ENCODE results near the gene TRIM33.

The TRIM33 gene

GRCh38 chr1:114540272-114540671, 29.3 kb upstream of the TRIM33 start:
- no peak overlapping the region for H3K4me3 Mint-ChIP-seq
- H3K27ac Mint-ChIP-seq: no peak overlapping the region
- H3K9me3 Mint-ChIP-seq: peaks cover 4% of the 10 kb centered on the region
- no peaks in the 10 kb centered on the region for H3K36me3 Mint-ChIP-seq (ENCODE audit: low read depth)
- no peaks in the 10 kb centered on the region for H3K4me1 Mint-ChIP-seq
- H3K27me3 Mint-ChIP-seq (ENCODE audit: low read depth, poor library complexity): peaks cover 3% of the 10 kb centered on the region
- DNase-seq: no peak
- no peak for TF ChIP-seq CTCF (IDR thresholded peaks at IDR 0.05)

- TF ChIP-seq CTCF (IDR thresholded peaks at IDR 0.05): no peak
- H3K27ac Mint-ChIP-seq: no peak overlapping the region
- no peak for DNase-seq
- no peaks in the 10 kb centered on the region for H3K36me3 Mint-ChIP-seq (ENCODE audit: low read depth)
- H3K27me3 Mint-ChIP-seq (ENCODE audit: low read depth, poor library complexity): peaks cover 3% of the 10 kb centered on the region
- H3K9me3 Mint-ChIP-seq: peaks cover 4% of the 10 kb centered on the region
- no peaks in the 10 kb centered on the region for H3K4me1 Mint-ChIP-seq
- no peak overlapping the region for H3K4me3 Mint-ChIP-seq
Observed at GRCh38 chr1:114536043-114536442, 25.0 kb upstream of the TRIM33 start.

- Mint-ChIP-seq H3K4me1 (no peaks in the 10 kb centered on the region), H3K9me3 (peaks cover 4% of the 10 kb centered on the region), H3K36me3 (ENCODE audit: low read depth) (no peaks in the 10 kb centered on the region), H3K4me3 (no peak overlapping the region), H3K27me3 (ENCODE audit: low read depth, poor library complexity) (peaks cover 9% of the 10 kb centered on the region), H3K27ac (no peak overlapping the region)
- no peak for DNase-seq
- TF ChIP-seq CTCF (IDR thresholded peaks at IDR 0.05): no peak
Observed at GRCh38 chr1:114535401-114535800, 24.4 kb upstream of the TRIM33 start.

GRCh38 chr1:114531094-114531493, 20.1 kb upstream of the TRIM33 start:
- peaks cover 6% of the 10 kb centered on the region for H3K27me3 Mint-ChIP-seq (ENCODE audit: low read depth, poor library complexity)
- DNase-seq: no peak
- no peaks in the 10 kb centered on the region for H3K36me3 Mint-ChIP-seq (ENCODE audit: low read depth)
- H3K4me1 Mint-ChIP-seq: no peaks in the 10 kb centered on the region
- H3K4me3 Mint-ChIP-seq: no peak overlapping the region
- peaks cover under 1% of the 10 kb centered on the region for H3K9me3 Mint-ChIP-seq
- H3K27ac Mint-ChIP-seq: no peak overlapping the region
- TF ChIP-seq CTCF (IDR thresholded peaks at IDR 0.05): no peak

GRCh38 chr1:114530224-114530623, 19.2 kb upstream of the TRIM33 start:
- no peak for TF ChIP-seq CTCF (IDR thresholded peaks at IDR 0.05)
- no peak for DNase-seq
- Mint-ChIP-seq H3K4me3 (no peak overlapping the region), H3K9me3 (no peaks in the 10 kb centered on the region), H3K36me3 (ENCODE audit: low read depth) (no peaks in the 10 kb centered on the region), H3K27ac (no peak overlapping the region), H3K4me1 (no peaks in the 10 kb centered on the region), H3K27me3 (ENCODE audit: low read depth, poor library complexity) (peaks cover 6% of the 10 kb centered on the region)

GRCh38 chr1:114524944-114525343, 13.9 kb upstream of the TRIM33 start:
- H3K4me3 Mint-ChIP-seq: no peak overlapping the region
- no peak for TF ChIP-seq CTCF (IDR thresholded peaks at IDR 0.05)
- no peaks in the 10 kb centered on the region for H3K36me3 Mint-ChIP-seq (ENCODE audit: low read depth)
- no peak for DNase-seq
- H3K4me1 Mint-ChIP-seq: peaks cover 5% of the 10 kb centered on the region
- no peaks in the 10 kb centered on the region for H3K9me3 Mint-ChIP-seq
- H3K27me3 Mint-ChIP-seq (ENCODE audit: low read depth, poor library complexity): peaks cover 6% of the 10 kb centered on the region
- H3K27ac Mint-ChIP-seq: no peak overlapping the region

All from nephron progenitor cell (in vitro differentiated cells).